Measurements from ENCODE around the gene RNF207. TPM values are rescaled to one million over a fixed set of nuclear protein-coding genes. Genes with fewer than 3 reads are reported as not detected.

The RNF207 gene
- total RNA-seq, 3 donors from 2014 or later = 35.4 to 63.9 (median 35.9) TPM

DNA sequence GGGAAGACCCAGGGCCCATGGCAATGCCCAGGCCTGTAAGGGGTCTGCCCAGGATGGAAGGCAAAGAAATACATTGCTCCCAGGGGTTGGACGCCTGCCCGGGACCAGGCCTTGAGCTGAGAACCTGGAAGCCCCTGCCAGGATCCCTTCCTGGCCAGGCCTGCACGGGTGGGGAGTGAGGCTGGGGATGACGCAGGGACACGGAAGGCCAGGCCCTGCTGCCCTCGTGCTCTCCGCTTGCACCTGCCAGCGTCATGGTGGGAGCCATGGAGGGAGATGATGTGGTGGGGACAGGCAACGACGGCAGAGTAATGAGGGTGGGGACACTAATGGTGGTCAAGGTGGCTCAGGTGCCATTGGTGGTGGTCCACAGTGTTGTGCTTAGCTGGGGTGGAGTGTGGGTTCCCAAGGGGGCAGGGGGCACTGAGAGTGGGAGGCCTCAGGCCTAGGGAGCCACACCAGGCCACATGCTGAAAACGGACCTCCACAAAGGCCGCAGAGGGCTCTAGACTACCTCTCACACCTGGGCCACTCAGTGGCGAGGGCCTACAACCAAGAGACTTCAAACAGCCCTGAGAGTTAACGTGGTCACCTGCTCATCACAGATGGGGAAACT is 42.4 kb downstream of the RNF207 start:
- intact Hi-C loops (cut with DNase I, micrococcal nuclease) = loop anchor here (5.0 to 10.0 kb wide), 2 partner anchors 89 to 157 kb away; no protein-coding TSS in a partner anchor
- peaks cover 10% of the 10 kb centered on the region for H3K4me1 ChIP-seq (ENCODE audit: low read depth)
- H3K9me3 ChIP-seq = no peaks in the 10 kb centered on the region
- ATAC-seq = no peak
- TF ChIP-seq, protein P1, sequence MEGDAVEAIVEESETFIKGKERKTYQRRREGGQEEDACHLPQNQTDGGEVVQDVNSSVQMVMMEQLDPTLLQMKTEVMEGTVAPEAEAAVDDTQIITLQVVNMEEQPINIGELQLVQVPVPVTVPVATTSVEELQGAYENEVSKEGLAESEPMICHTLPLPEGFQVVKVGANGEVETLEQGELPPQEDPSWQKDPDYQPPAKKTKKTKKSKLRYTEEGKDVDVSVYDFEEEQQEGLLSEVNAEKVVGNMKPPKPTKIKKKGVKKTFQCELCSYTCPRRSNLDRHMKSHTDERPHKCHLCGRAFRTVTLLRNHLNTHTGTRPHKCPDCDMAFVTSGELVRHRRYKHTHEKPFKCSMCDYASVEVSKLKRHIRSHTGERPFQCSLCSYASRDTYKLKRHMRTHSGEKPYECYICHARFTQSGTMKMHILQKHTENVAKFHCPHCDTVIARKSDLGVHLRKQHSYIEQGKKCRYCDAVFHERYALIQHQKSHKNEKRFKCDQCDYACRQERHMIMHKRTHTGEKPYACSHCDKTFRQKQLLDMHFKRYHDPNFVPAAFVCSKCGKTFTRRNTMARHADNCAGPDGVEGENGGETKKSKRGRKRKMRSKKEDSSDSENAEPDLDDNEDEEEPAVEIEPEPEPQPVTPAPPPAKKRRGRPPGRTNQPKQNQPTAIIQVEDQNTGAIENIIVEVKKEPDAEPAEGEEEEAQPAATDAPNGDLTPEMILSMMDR (IDR thresholded peaks at IDR 0.05) = no peak
- no peak for DNase-seq
- no peak overlapping the region for H3K4me3 ChIP-seq
- no peaks in the 10 kb centered on the region for H3K36me3 ChIP-seq (ENCODE audit: low read depth)

DNA sequence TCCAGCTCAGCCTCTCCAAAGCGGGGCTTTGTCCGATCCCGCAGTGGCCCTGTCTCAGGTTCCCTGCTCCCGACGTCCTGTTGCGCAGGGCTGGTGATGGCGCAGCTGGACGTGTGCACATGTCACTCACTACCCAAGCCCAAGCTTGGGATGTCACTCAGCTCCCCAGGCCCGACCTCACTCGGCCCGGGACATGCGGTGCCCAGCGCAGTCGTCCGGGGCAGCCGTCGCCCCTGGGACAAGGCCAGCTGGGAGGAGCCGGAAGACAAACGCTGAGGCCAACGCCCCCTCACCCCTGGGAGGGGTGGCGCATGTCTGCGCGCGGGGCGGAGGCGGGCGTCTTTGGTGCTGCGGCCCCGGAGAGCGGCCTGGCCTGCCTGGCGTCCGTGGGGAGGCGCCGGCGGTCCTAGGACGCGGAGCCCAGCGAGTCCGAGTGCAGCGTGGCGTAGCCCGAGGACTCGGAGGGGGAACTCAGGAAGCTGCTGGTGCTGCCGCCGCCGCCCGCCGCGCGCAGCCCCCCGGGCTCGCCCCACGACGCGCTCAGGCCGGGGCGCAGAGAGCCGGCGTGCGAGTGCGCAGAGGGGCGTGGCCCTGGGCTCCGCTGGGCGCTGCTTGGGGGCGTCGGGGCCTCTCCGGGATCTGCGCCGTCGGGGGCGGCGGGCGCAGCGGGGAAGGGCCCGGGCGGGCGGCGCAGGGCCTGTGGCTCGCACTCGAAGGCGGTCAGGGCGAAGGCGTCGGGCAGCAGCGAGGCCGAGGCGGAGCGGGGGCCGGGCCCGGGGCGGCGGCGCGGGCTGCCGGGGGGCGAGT is 43.2 kb downstream of the RNF207 start:
- Histone ChIP-seq H3K9me3 (no peaks in the 10 kb centered on the region), H3K4me3 (no peak overlapping the region), H3K4me1 (ENCODE audit: low read depth) (peaks cover 10% of the 10 kb centered on the region), H3K36me3 (ENCODE audit: low read depth) (no peaks in the 10 kb centered on the region)
- peak; percentile 34 for ATAC-seq
- TF ChIP-seq, protein P1 (IDR thresholded peaks at IDR 0.05) = no peak
- intact Hi-C loops (cut with DNase I, micrococcal nuclease) = loop anchor here (5.0 to 10.0 kb wide), 2 partner anchors 88 to 156 kb away; no protein-coding TSS in a partner anchor
- DNase-seq = peak in 2 of 3 donors; percentile 51 to 71

DNA sequence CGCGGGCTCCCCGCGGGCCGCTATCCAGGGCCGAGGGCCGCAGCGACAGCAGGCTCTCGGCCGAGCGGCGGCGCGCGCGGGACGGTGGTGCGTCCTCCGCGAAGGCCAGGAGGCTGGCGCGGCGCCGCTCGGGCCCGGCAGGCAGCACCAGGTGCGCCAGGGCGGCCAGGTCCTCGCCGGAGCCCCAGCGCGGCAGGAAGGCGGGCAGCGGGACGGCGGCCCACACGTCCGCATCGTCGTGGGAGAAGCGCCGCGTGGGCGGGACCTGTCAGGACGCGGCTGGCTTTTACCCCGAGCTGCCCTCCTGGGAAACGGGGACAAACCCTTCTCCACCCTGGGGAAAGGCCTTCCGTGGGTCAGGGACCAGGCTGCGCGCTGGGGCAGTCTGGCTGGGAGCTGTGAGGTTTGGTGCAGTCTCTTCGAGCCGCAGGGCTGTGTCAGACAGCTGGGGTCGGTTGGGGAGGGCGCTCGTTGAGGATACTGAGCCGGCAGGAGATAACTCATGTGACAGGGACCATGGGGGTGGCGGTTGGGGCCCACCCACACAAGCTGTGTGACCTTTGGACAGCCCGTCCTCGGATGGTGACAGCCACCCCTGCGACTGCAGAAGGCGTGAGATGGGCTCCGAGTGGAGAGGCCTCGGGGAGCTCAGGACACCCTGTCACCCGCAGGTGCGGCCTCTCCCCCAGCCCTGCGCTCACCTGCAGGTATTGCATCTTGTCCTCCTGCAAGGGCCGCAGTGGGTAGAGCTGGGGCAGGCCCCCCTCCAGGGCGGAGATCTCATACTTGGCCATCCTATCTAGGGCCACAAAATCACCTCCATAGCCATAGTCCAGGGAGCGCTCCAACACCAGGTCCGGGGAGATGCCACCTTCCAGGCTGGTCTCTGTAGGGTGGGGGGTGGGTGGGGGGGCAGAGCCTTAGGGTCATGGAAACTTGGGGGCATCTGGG is 44.1 kb downstream of the RNF207 start:
- TF ChIP-seq, protein P1 (IDR thresholded peaks at IDR 0.05) = no peak
- DNase-seq (peak in 1 of 3 donors; percentile 45), ATAC-seq (peak; percentile 14)
- Histone ChIP-seq H3K4me3 (no peak overlapping the region), H3K36me3 (ENCODE audit: low read depth) (no peaks in the 10 kb centered on the region), H3K9me3 (no peaks in the 10 kb centered on the region), H3K4me1 (ENCODE audit: low read depth) (peaks cover 10% of the 10 kb centered on the region)
- intact Hi-C loops (cut with DNase I, micrococcal nuclease) = loop anchor here (5.0 to 10.0 kb wide), 2 partner anchors 87 to 155 kb away; no protein-coding TSS in a partner anchor

DNA sequence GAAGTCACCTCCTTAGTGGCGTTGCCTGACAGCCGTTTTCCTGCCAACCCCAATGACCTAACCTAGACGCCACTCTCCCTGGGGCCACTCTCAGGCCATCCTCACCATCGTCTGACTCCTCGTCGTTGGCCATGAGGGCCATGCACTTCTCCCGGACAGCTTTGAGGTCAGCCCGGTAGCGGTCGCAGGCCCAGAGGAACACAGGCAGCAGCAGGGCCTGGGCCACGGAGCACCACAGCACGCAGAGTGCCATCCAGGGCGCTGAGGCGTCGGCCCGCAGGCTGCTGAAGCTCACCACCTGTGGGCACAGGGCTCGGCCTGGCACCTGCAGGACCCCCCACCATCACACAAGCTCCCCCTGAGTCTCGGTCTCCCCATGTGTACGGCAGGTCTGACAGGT is 45.3 kb downstream of the RNF207 start:
- Histone ChIP-seq H3K36me3 (ENCODE audit: low read depth) (no peaks in the 10 kb centered on the region), H3K4me3 (no peak overlapping the region), H3K9me3 (no peaks in the 10 kb centered on the region), H3K4me1 (ENCODE audit: low read depth) (no peaks in the 10 kb centered on the region)
- DNase-seq (no peak), ATAC-seq (no peak)
- intact Hi-C loops (cut with DNase I, micrococcal nuclease) = no loop called here
- TF ChIP-seq, protein P1 (IDR thresholded peaks at IDR 0.05) = no peak

DNA sequence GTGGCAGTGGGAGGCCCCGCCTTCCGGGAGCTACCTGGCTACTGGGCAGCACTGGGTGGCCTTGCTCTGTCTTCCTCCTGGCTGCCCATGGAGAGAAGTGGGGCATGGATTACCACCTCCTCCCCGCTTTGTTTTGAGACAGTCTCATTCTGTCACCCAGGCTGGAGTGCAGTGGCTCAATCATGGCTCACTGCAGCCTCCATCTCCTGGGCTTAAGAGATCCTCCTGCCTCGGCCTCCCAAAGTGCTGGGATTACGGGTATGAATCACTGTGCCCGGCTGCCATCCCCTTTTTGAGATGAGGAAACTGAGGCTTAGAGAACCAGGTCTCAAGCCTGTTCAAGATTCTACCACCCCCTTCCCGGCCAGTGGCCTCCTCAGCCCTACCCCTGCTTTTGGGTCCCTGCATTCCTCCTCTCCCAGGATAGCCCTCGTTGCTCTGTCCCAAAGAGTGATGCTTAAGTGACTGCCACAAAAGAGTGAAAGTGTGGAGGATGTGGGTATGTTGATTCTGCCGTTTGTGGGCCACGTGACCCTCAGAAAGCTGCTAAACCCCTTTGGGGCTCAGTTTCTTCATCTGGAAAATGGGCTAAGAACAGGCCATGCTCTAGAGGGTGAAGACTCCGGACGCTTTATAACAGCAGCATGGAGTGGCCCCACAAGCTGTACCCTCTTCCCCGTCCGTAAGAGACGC is 45.9 kb downstream of the RNF207 start:
- Histone ChIP-seq H3K4me1 (ENCODE audit: low read depth) (no peaks in the 10 kb centered on the region), H3K4me3 (no peak overlapping the region), H3K9me3 (no peaks in the 10 kb centered on the region), H3K36me3 (ENCODE audit: low read depth) (no peaks in the 10 kb centered on the region)
- no peak for DNase-seq
- ATAC-seq = no peak
- TF ChIP-seq, protein P1 (IDR thresholded peaks at IDR 0.05) = no peak
- intact Hi-C loops (cut with DNase I, micrococcal nuclease) = no loop called here

All from mucosa of descending colon (tissue), 3 donors.